GOT3 (cell line): ENCODE results near the gene HIVEP2.

Experiments
- DNase-seq: peaks from one replicate; lab custom pipeline; 2025; ENCODE audit warnings: mixed read lengths; lab: John Stamatoyannopoulos, UW

HIVEP2 gene

DNA sequence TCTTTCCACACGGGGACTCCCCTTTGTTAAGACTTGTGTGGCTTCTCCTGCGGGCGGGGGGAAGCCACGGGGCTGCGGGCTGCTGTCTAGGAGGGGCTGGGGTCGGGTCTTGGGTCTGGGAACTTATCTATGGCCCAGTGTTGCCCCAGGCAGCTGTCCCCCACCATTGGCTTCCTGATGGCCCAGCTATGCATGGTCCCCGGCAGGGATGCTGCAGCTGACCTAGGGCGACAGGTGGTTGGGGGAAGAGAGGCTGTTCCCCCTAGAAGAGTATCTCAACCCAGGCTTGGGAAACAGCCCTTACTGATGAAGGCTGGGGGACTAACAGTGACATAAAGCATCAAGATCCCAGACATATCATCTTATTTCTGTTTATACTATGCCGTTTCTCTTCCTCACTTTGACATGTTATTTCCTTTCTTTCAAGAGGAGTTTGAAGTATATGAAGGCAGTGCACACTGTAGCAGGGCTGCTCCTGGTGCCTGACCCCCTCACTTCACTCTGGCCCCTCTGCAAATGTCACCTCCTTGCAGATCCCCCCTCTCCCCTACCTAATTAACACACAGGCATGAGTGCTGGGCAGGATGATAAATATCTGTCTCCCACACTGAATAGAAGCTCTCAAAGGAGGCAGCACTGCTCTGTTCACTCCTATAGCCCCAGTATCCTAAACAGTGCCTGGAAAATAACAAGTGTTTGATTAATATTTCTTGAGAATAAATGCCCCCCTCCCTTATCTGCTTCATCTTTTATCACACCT lies 87.0 kb downstream of the HIVEP2 start:
- no peak for DNase-seq

DNA sequence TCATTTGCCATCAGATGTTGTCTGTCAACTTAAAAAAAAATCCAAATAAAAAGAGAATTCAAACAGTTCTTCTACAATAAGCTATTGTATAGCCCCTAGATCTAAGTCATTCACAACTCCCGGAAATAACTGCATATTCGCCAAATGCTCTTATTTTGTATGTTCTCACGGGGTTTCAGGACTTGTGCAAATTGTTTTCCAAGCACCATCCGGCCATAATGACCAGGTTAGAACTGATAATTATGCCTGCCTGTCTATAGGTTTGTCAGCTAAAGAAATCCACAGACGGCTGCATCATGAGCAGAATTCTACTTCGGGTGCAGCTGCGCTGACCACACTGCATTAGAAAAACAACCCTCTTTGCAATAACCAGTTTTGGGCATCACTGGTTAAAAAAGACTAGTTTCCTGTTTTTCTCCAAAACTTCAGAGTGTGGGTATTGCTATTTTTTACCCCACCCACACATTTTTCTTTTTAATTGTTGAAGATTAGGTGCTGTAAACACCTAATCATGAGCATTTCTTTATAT lies 87.7 kb downstream of the HIVEP2 start:
- DNase-seq, result no peak

DNA sequence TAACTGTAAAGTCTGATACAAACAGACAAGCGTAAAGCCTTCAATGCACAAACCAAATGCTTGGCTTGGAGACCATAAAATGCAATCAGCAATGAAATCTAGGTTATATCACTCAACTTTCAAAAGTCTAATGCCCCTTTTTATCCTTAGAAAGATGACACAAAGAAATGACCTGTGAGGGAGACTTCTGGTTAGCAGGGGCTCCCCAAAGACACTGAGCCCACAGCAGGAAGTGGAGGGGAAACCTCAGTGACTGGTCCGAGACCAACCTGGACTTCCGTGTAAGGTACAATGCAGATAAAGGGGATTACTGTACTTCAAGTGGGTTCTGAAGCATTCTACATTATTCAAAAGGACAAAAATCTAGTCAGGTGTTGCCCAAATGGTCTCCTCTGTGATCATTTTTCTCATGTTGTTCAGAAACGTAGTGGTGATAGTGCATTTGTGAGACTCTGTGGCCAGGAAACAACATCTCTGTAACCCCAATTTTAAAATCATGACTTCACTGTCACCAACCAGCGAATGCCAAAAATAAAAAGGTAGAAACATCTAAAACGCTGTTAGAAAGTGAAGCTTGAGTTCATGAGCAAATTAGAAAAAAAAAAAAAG lies 88.2 kb downstream of the HIVEP2 start:
- no peak for DNase-seq

DNA sequence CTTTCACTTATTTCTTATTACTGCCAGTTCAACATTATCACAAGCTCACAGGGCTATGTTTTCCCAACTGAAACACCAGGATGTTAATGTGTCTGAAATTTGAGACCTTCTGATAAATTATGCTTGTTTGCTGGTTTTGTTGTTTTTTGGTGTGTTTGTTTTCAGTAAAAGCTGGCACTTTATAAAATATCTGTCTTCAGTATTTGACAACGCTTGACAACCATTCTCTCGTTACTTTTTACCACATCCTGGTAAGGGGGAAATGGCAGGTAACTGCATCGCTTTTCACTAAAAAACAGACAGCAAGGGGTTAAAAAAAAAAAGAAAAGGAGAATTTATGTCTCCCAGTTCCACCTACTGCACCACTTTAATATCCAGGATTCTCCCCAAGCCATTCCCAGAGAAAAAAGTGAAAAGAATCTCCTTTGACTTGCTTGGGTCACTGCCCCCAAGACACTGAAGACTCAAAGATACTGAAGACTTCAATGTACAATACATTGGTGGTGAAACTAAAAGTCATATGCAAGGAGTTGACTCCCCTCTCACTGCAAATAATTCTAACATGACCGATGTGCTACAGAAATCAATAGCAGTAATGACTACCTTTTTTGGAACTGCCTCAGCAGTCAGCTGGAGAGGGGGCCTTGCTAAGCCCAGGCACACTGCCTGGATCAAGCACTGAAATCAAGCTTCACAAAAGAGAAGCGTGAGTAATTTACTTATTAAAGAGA lies 88.9 kb downstream of the HIVEP2 start:
- DNase-seq, result no peak

DNA sequence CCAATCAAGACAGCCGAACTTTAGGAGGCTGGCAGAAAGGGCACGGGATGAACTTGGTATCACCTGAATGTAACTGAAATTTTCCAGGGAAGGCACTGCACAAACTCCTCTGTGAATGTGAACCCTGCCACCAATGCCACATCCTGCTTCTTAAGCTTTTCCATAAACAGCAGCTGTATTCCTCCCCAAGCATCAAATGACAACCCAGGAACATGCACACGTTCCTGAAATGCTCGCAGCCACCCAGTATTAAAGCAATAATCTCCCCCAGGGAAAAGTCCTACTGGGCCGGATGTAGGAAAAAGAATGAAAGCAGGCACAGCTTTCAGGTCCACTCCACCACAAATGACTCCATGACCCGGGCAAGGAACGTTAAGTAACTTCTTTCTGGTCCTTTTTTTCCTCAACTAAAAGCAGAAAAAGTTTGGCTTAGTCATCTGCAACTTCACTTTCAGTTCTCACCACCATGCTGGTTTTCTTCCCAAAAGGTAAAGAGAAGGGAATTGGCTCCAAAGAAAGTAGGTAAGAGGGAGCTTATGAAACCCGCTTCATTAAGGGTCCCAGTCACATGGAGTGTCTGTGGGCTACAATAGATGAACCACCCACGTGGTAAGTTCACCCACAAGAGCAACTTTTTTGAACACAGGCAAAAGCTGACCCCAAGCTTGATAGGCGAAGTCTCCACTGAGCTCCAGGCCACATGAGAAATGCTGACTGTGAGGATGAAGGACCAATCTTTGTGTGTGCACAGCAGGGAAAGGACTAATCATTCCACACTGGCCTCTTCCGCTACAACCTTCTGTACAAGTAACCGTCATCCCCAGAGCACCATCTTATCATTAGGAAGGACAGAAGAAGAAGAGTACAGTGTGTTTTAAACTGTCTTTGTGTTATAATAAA lies 90.1 kb downstream of the HIVEP2 start:
- DNase-seq, result no peak

DNA sequence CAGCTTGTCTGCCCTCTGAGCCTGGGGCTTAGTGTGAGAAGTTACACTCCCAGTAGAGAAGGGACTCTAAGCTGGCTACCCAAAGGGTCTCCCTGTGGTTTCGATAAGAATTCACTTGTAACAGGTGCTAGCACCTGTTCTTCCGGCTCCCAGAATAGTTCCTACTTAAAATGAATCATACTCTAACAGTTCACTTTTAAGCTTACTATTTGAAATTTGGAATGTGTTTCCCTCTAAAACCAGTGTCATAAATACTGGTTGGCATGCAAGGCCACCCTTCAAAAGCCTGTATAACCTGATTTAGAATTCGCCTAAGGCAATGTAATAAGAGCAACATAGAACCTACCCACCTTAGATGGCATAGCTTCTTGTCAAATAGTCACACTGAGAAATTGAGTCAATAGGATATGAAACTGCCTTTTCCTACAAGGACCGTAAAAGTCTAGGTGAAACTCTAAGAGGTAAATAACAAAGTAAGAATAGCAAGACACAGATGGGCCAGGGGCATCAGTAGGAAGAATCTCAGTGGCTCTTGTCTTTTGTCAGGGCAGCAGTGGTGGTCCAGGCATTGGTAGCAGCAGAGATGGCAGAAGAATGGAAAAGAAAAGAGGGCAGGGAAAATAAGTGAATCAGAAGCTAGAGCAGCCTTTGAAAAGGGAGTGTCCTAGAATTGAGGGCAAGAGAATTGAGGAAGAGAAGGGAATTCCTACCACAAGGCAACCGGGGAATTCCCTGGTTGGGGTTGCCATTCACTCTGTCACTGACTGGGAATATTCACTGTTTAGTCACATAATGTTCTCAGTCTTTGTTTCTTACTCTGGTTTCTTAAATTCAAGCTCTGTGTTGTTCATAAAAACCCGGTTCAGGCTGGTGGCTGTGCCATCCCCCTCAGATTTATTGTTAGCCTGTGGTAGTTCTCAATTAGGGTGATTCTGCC lies 91.5 kb downstream of the HIVEP2 start:
- DNase-seq, result no peak

DNA sequence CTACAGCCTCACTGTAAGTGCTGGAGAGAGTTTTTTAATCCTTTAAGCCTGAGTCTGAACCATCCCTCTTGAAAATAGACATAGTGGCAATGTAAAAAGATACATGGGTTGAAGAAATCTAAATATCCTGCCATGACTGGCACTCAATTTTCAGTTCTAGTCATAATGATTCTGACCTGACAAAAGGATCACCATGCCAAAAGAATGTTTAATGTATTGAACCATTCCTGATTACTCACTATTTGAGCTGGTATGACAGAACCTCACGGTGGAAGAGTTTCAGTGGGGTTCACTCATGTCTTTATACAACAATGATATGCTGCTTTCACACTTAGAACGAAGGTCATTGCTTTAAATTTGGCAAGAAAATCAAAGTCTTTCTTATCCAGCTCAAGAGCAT lies 93.4 kb downstream of the HIVEP2 start:
- no peak for DNase-seq

DNA sequence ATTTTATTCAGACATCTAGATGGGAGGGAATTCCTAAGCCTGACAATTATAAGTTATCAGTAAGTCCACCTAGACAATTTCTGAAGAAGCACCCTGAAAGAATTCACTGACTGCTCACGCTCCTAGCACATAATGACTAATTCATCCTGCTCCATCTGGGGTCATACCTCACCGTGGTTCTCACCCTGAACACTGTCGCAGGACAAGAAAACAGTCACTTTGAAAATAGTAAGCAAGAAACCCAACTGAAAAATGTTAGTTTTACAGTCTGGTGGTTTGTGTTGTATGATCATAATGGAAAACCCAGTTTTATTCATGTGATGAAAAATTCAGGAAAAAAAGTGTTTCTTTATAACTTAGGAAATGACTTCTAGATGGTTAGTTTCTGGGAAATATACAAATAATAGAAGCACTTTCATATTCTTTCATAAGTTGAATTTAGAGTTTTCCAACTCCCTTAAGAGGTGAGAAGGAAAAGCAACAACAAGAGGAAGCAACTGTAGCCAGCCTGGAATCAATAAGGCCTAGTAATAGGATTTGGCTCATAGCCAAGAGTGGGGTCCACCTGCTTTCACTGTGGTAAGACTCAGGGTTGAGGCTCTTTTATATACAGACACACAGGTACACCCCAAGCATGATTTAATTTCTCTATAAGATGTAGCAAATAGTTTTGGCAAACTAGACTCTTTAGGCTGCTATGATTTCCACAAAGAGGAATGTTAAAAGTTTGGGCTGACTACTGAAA lies 94.1 kb downstream of the HIVEP2 start:
- DNase-seq, result no peak

DNA sequence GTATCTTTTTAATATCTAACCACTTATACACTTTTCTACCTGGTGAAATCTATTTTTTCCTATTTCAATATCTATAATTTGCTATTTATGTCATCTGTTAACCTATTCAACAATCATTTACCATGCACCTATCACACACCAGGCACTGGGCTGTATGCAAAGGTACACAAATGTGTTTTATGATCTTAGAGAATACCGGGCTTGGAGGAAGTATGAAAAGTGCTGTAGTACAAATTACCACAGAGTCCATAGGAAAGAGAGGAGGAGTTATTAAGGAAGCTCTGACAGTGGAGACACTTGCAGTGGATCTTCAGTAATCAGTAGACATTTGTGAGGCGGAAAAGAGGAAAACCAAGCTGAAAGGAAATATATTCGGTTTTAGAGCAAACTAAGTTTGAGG lies 96.0 kb downstream of the HIVEP2 start:
- no peak for DNase-seq

DNA sequence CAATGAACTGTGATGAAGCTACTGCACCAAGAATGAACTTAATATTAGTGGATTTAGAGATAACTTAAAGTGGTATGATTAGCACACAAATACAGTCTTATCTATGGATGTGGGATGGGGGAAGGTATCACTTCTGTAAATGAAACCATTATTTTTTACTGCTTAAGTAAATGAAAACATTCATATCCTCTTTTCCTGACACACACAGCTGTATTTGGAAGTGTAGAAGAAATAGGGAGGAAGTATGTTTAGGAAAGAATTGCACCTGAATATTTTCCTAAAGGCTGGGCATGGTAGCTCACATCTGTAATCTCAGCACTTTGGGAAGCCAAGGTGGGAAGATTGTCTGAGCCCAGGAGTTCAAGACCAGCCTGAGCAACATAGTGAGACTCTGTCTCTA lies 96.8 kb downstream of the HIVEP2 start:
- DNase-seq, result no peak

DNA sequence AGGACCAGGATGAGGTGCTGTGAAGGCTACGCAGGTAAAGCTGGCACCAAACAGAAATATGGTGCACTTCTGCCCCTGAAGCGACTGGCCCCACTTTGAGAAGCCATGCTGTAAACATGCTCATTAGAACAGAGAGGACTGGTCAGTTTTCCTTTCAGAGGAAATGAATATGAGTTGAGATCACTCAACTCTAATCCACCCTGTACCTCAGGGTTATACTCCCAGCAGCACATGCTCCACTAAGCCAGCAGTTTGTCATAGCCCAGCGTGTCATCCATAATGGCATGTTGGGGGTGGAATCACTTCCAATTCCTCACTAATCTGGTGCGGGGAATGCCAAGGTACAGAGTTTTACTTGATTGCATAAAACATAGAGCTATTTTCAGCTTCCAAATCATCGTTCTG lies 98.1 kb downstream of the HIVEP2 start:
- DNase-seq, result peak; percentile 15

DNA sequence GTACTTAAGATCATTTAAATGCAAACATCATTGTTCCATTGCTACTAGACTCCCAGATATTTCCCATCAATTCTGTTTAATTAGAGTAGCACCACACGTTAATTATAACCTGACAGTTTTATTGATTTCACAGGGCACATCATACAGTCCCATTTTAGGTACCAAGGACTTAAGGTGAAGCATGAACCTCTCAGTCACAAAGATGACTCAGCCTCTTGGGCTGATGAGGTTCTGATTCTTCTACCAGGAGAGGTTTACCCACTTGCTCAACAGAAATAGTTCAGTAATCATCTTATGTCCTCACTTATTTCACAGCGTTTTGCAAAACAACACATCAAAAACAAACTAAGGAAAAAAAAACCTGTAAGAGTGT lies 98.5 kb downstream of the HIVEP2 start:
- DNase-seq, result no peak

DNA sequence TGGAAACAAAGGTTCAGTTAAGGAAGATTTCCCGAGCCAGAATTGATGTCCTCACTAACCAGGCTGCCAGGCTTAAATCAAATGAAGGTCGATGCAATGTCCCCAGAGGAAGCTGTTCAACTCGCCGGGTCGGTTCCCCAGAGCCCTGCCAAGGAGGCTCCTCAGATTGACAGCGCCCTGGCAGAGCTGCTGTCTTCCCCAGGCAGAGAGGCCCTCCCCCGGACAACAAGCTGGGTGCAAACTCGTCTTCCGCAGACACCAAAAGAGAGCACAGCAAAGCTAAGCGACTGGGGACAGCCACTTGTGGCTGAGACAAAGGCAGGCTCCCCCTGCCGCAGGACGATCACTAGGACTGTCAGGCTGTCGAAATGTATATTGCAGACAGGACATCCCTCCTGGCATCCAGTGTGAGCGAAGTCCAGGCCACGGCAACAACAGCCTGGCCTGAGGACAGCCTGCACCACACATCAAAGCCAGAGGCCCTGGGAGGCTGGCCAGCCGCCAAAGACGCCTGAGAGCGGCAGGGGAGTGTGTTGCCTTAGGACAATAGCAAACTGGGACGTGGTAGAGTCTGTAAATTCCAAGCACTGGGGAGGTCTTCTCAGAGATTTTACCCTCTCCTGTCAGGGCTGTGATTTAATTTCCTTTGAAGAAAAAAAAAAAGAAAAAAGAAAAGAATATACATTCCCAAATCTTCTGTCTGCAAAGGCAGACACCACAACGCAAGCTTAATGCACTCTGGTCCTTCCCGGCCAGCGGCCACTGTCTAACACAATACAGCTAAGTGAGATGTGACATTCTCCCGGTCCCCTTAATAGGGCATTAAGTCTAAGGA lies 99.1 kb downstream of the HIVEP2 start:
- no peak for DNase-seq

DNA sequence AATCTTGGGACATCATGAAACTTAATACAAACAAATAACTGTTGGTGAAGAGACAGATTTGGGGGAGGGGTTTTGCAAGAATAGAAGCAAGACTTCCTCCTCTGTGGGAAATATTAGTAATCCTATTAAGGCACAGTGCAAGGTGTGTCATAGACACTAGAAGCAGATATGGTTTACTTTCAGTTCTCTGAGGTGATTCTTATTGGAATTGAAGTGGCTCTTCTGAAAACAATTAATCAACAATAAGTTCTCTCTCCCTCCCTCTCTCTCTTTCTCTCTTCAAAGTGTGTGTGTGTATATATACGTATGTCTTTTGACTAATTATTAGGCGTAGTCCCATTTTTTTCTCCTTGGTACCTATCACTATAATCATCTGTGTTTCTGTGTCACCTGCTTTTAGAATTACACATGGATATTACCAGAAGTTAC lies 99.8 kb downstream of the HIVEP2 start:
- DNase-seq, result no peak

DNA sequence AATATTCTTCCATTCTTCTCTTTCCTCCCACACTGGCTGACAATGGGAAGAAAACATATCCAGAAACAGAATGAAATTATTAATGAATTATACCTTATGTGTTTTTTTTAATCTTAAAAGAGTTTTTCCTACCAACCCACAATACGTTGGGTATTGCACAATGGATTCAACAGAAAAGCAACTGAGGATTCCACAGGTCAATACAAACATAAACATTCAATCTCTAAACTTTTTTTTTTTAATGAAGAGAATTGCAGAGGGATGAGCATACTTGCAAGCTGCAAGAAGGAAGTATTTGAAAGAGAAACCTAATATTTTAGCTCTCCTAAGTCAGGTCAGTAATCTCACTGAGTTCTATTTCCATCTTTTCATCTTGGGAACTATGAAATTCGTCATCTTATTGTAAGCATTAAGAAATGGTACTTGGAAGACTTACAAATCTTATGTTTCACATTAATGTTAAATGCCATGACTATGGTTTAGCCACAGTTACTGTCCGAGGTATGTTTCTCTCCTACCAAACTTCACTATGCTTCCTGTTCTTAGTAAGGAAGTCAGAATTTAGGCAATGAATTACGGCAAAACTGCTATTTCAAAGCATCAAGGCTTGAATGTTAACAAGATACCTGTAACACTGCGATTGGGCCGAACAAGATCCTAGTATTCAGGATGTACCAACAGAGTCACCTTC lies 100.8 kb downstream of the HIVEP2 start:
- DNase-seq, result no peak

DNA sequence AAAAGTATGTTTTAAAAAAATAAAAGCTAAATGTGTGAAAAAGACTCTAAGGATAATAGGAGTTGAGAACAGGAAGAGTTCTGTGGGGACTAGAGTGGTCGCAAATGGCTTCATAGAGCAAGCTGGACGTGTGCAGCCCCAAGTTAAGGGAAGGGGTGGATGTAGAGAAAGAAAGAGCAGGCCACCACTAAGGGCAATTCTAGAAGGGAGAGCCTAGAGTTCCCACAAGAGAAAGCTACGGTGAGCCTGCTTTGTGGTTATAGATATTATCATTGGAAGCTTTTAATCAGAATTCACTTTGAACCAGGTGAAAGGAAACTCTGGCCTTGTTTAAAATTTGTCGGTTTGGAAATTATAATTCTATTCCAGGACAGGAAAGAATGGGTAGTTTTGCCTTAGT lies 101.6 kb downstream of the HIVEP2 start:
- DNase-seq, result no peak

DNA sequence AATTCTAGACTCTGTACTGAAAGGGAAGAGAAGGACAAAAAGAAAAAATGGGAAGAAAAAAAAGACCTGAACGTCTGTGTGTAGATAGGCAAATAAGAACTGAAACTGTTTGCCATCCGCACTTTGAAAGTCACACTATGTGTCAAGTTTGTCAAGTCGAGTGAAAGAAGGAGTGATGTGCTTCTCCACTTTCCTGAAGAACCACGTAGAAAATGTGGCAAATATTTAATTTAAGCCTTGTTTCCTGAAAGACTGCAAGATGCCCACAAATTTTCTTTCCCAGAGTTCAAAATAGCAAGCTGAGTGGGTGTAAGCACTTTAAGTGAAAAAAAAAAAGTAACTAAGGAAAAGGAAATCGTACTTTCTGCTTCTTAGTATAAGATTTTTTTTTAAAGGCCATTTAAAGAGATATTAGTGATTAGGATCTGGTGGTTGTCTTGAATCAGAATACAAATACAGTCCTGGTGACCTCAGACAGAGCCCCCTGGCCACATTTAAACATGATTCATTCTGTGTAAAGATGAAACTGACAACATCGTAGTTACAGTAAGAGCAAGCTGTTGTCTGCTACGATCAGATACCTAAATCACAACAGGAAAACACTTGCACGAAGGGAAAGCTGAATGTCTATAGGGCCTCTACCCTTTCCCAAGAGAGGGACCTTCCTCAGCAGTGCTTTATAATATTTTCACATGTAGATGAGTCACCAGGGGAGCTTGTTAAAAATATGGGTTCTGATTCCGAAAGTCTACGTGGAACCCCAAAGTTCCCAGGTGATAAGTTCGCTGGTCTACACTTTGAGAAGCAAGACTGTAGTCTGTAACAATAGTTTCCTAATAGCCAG lies 102.3 kb downstream of the HIVEP2 start:
- no peak for DNase-seq

DNA sequence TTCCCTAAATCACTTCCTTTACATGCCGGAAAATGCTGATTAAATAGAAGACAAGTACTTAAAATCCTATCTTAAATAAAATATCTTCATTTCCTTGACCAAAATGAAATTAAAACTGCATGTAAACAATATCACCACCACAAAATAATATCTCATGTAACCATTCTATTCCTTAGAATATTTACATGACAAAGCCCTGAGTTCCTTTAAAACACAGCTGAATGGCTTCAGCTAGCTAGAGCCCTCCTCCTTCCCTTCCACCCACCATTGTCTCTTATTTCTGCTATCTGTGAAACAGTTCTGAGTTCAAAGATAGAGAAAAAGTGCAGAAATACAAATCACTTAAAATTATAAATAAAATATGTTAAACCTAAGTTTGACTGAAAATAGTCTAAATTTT lies 103.1 kb downstream of the HIVEP2 start:
- DNase-seq, result no peak
